ENCODE results near the gene SF3B6. TPM values are rescaled to one million over a fixed set of nuclear protein-coding genes. Genes with fewer than 3 reads are reported as not detected.

SF3B6 gene
- total and polyA plus RNA-seq, 9 of the 15 experiments (the other 6 are each of a cell fraction or from before 2014, with no cell fraction given), result 146 to 591 (median 295) TPM

DNA sequence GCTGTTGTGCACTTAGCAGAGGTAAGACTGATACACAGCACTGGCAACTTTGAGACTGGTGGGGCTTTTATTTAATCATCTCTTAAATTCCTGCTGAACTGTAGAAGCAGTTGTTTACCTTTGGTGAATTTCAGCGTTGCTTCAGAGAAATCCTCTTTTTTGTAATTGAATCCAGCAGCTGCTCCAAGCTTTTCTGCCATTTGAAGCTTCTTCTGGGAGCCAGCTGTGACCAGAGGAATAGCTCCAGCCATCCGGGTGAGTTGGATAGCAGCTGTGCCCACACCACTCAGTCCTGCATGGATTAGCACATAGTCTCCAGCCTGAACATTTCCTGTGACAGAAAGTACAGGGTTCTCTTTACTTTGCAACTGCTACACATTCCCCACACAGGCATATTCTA is 4.6 kb upstream of the SF3B6 start:
- POLR2A ChIA-PET, result no interaction called here
- no TSS peak for BruUV-seq (replicated peaks)
- Histone ChIP-seq H3K9ac (ENCODE audit: insufficient read depth in 1 of 2, low read depth in 2 of 2, low read length in 2 of 2) (no peak overlapping the region), H3K9me3 (replicated peaks; ENCODE audit: control insufficient read depth, insufficient read depth, low read depth, low read length) (no peaks in the 10 kb centered on the region), H3K4me2 (ENCODE audit: insufficient read depth, low read length) (no peak overlapping the region), H3K27me3 (ENCODE audit: control insufficient read depth in 2 of 2, insufficient read depth in 2 of 2, low read length in 2 of 2) (no peaks in the 10 kb centered on the region), H3K79me2 (ENCODE audit: control insufficient read depth, insufficient read depth, low read length) (peaks cover 5% of the 10 kb centered on the region), H3K4me3 (no peak overlapping the region), H3K27ac (ENCODE audit: extremely low read depth, low read depth, low read length) (no peak overlapping the region), H2AFZ (ENCODE audit: low read depth, low read length) (no peak overlapping the region), H3K9me1 (ENCODE audit: control insufficient read depth, insufficient read depth, low read length) (no peaks in the 10 kb centered on the region), H3K36me3 (ENCODE audit: control insufficient read depth, insufficient read depth, low read length) (peaks cover 13% of the 10 kb centered on the region; the same call in 2 of the 3 replicates), H3K4me1 (replicated peaks in 1 of 2; ENCODE audit: control insufficient read depth in 2 of 2, insufficient read depth in 2 of 2, low read length in 2 of 2) (peaks cover 21 to 33% of the 10 kb centered on the region in 2 experiments; a peak in 4 of 5 replicates), H4K20me1 (replicated peaks; ENCODE audit: control insufficient read depth, insufficient read depth, low read length) (no peaks in the 10 kb centered on the region)
- TF ChIP-seq TCFL5 (CRISPR knock-in tag; conservative IDR thresholded peaks at IDR 0.05) (no peak), BHLHE40 (IDR thresholded peaks at IDR 0.05; ENCODE audit: low read length) (no peak), SP1 (CRISPR knock-in tag; IDR thresholded peaks at IDR 0.05) (no peak), PHF21A (IDR thresholded peaks at IDR 0.05; ENCODE audit: borderline replicate concordance, low read depth) (no peak), FUS (optimal IDR thresholded peaks at IDR 0.05; ENCODE audit: low read depth, low read length) (no peak), FOXK1 (CRISPR knock-in tag; IDR thresholded peaks at IDR 0.05; ENCODE audit: borderline replicate concordance) (no peak), ZNF583 (CRISPR knock-in tag; IDR thresholded peaks at IDR 0.05) (no peak), DMBX1 (CRISPR knock-in tag; IDR thresholded peaks at IDR 0.05; ENCODE audit: borderline replicate concordance) (no peak), TBL1XR1 (IDR thresholded peaks at IDR 0.05; ENCODE audit: low read length in 2 of 2) (no peak), ZNF436 (CRISPR knock-in tag; IDR thresholded peaks at IDR 0.05) (no peak)
- TF ChIP-seq, protein P1, sequence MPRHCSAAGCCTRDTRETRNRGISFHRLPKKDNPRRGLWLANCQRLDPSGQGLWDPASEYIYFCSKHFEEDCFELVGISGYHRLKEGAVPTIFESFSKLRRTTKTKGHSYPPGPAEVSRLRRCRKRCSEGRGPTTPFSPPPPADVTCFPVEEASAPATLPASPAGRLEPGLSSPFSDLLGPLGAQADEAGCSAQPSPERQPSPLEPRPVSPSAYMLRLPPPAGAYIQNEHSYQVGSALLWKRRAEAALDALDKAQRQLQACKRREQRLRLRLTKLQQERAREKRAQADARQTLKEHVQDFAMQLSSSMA (CRISPR knock-in tag; IDR thresholded peaks at IDR 0.05), result no peak
- TF ChIP-seq, protein P2, sequence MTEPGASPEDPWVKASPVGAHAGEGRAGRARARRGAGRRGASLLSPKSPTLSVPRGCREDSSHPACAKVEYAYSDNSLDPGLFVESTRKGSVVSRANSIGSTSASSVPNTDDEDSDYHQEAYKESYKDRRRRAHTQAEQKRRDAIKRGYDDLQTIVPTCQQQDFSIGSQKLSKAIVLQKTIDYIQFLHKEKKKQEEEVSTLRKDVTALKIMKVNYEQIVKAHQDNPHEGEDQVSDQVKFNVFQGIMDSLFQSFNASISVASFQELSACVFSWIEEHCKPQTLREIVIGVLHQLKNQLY (CRISPR knock-in tag; conservative IDR thresholded peaks at IDR 0.05), result no peak
- TF ChIP-seq, protein P3, sequence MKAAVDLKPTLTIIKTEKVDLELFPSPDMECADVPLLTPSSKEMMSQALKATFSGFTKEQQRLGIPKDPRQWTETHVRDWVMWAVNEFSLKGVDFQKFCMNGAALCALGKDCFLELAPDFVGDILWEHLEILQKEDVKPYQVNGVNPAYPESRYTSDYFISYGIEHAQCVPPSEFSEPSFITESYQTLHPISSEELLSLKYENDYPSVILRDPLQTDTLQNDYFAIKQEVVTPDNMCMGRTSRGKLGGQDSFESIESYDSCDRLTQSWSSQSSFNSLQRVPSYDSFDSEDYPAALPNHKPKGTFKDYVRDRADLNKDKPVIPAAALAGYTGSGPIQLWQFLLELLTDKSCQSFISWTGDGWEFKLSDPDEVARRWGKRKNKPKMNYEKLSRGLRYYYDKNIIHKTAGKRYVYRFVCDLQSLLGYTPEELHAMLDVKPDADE (conservative IDR thresholded peaks at IDR 0.05; ENCODE audit: control insufficient read depth, low read depth, low read length), result no peak
- WGBS (ENCODE audit: insufficient coverage, low coverage, missing lambda C conversion rate), result 47% methylated on average over 2 of the region's 2 CpGs
- no peak for FAIRE-seq
- ATAC-seq, result no peak
- in situ Hi-C loops (cut with MboI), result no loop called here
- CTCF ChIA-PET (ENCODE audit: low intra/inter-chr PET ratio), result no interaction called here
- intact Hi-C loops (cut with micrococcal nuclease), result no loop called here
- no peak for DNase-seq (ENCODE audit: extremely low read depth in 1 of 4, low spot score in 3 of 4)

All from K562 (cell line).